CD4-positive, alpha-beta memory T cell (primary cell): Measurements from ENCODE around the gene TAPT1. TPM values are rescaled to one million over a fixed set of nuclear protein-coding genes. Genes with fewer than 3 reads are reported as not detected.
A peak's percentile ranks its signal among the peaks of the same experiment; 100 is the strongest.
"Not testable (repeated sequence)": the region's sequence is repeated elsewhere in the genome, so short reads cannot be mapped to it uniquely, and the experiment has no call there.

Experiments used
- CTCF ChIA-PET: fragments of 350-600 bp; sonication (Branson Sonifier 250); formaldehyde crosslinking; loops from one replicate; lab custom pipeline; 2021; ENCODE audit warnings: inconsistent platforms; ENCODE audit not compliant: partially characterized antibody; lab: Charles Lee
- POLR2A ChIA-PET: fragments of 350-600 bp; sonication (Branson Sonifier 250); formaldehyde crosslinking; loops from one replicate; lab custom pipeline; 2021; ENCODE audit not compliant: partially characterized antibody; lab: Charles Lee
- DNase-seq, 5 donors: peaks; one replicate each; pipeline versions ENCODE4 v3.0.0 to v3.0.0-alpha.2; 2020 to 2022; ENCODE audit warnings: mixed read lengths in 1 of 5
- H3K27ac ChIP-seq: one replicate; pipeline ENCODE4 v1.7.0; 2013; ENCODE audit warnings: low read depth, low read length
- H3K27me3 ChIP-seq: 2 replicates; pipeline ENCODE4 v1.7.0; 2013; ENCODE audit warnings: mild to moderate bottlenecking, low read length, moderate library complexity; ENCODE audit not compliant: insufficient read depth
- H3K36me3 ChIP-seq: 2 replicates; pipeline ENCODE4 v1.7.0; 2013; ENCODE audit warnings: mild to moderate bottlenecking, low read length, moderate library complexity; ENCODE audit not compliant: insufficient read depth
- H3K4me1 ChIP-seq: 2 replicates; pipeline ENCODE4 v1.7.0; 2013; ENCODE audit warnings: mild to moderate bottlenecking, low read length, moderate library complexity; ENCODE audit not compliant: insufficient read depth
- H3K4me3 ChIP-seq, 2 donors: one replicate each; pipeline ENCODE4 v1.7.0; 2013; ENCODE audit warnings: low read length in 2 of 2, mild to moderate bottlenecking in 1 of 2
- H3K9me3 ChIP-seq, 2 donors: one replicate each; pipeline ENCODE4 v1.7.0; 2013; ENCODE audit warnings: low read length in 2 of 2, control low read depth in 1 of 2; ENCODE audit not compliant: control insufficient read depth in 1 of 2
- H3K27ac Mint-ChIP-seq, 7 donors: one replicate each; pipeline ENCODE4 v1.8.0; 2020 to 2021; ENCODE audit warnings: mixed read lengths in 7 of 7, mild to moderate bottlenecking in 6 of 7, inconsistent platforms in 3 of 7, moderate library complexity in 3 of 7
- H3K27me3 Mint-ChIP-seq, 2 donors: one replicate each; pipeline ENCODE4 v1.8.0; 2020 to 2021; ENCODE audit warnings: mixed read lengths in 2 of 2
- H3K36me3 Mint-ChIP-seq, 2 donors: one replicate each; pipeline ENCODE4 v1.8.0; 2020 to 2021; ENCODE audit warnings: mixed read lengths in 2 of 2, inconsistent platforms in 1 of 2, mild to moderate bottlenecking in 1 of 2
- H3K4me1 Mint-ChIP-seq, 4 donors: one replicate each; pipeline ENCODE4 v1.8.0; 2020 to 2021; ENCODE audit warnings: mixed read lengths in 4 of 4, mild to moderate bottlenecking in 1 of 4
- H3K4me3 Mint-ChIP-seq, 8 donors: one replicate each; pipeline ENCODE4 v1.8.0; 2020 to 2021; ENCODE audit warnings: mixed read lengths in 8 of 8, mild to moderate bottlenecking in 7 of 8, moderate library complexity in 6 of 8, inconsistent platforms in 3 of 8
- H3K9me3 Mint-ChIP-seq, 8 donors: one replicate each; pipeline ENCODE4 v1.8.0; 2020 to 2021; ENCODE audit warnings: mixed read lengths in 8 of 8, mild to moderate bottlenecking in 5 of 8, inconsistent platforms in 3 of 8, moderate library complexity in 1 of 8
- intact Hi-C: fragments of 100-400 bp; cut with micrococcal nuclease; formaldehyde crosslinking; loops from one replicate; pipeline ENCODE4 v1.15.1; 2023
- polyA plus RNA-seq, 2 donors: library from polyadenylated mRNA; unstranded; fragments of 300-500 nt; fragmentation: Illumina TruSeq; gene quantifications; one replicate each; pipeline ENCODE4 v1.2.3, GENCODE V29; 2021
- total RNA-seq, 2 experiments: library from RNA; stranded (reverse); gene quantifications; one replicate each; pipeline ENCODE4 v1.2.3, GENCODE V29; 2021

TAPT1 gene
- total RNA-seq: 10 to 100 TPM; 55.1 to 57.5 TPM
- 10 to 100 TPM; 27.0 TPM for polyA plus RNA-seq

DNA sequence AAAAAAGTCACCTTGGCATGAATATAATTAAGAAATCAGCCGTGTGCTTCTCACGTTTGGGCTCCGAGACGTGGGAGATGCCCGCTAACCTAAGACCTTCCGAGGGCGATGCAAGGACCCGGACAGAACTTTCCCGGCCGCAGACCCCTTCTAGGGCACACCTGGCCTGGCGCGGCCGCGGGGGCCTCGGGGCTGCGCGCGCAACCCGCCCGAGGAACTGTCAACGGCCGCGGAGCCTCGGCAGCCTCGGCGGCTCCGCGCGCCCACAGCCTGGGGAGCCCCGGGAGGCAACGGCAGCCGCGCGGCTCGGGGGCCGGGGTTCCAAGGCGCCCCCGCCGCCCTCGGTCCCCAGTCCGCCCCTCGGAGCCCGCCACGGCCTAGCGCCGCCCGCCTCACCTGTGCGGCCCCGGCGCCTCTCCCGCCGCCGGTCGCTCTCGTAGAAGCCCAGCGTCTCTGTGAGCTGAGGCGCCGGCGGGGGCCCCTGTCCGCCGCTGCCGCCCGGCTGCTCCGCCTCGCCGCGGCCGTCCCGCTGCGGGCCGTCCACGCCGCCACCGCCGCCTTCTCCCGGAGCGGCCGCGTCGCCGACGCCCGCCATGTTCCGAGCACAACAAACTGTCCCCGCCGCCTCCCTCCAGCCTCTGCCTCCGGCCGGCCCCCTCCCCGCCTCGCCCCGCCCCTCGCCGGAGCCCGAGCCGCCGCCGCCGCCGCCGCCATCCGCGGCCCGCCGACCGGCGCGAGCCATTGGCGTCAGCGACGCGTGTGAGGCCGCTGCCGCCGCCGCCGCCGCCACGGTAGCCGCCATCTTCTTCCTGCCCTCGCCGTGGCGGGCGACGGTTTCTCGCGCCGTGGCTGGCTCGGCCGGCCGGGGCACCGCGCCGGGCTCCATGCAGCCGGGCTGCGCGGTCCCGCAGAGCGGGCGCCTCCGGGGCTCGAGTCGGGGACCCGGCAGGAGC, at the start of gene TAPT1:
Gene TAPT1 (minus strand): TSS at position 609 of the 953 bp plus-strand sequence. CDS start 14 bp downstream, at position 595.
- Mint-ChIP-seq H3K27ac (peak within 1 kb of the TSS; percentile 96 to 97 (median 96)), H3K27me3 (no peaks in the 10 kb centered on the region), H3K4me3 (peak within 1 kb of the TSS; percentile 92 to 97 (median 93)), H3K36me3 (peaks cover 0 to 13% of the 10 kb centered on the region in 2 donors), H3K4me1 (peaks cover 36 to 72% (median 47%) of the 10 kb centered on the region in 4 donors), H3K9me3 (peaks cover 0 to 4% (median 0%) of the 10 kb centered on the region in 8 donors)
- POLR2A ChIA-PET: interaction anchor here (1.3 to 2.5 kb wide), 3 partner anchors 21 to 1225 kb away, joined by 3 to 6 read pairs (median 6); partner anchors contain the start of gene CPEB2
- Histone ChIP-seq H3K36me3 (no peaks in the 10 kb centered on the region), H3K9me3 (no peaks in the 10 kb centered on the region), H3K27me3 (no peaks in the 10 kb centered on the region), H3K4me1 (peaks cover 50% of the 10 kb centered on the region), H3K27ac (peak within 1 kb of the TSS; percentile 69), H3K4me3 (peak within 1 kb of the TSS; percentile 67 to 97)
- intact Hi-C loops: loop anchor here (2.0 to 10.0 kb wide), 7 partner anchors 37 to 1799 kb away; partner anchors contain the start of genes CD38, CPEB2, DCAF16 and FBXL5
- peak; percentile 70 to 80 (median 72) for DNase-seq
- CTCF ChIA-PET: interaction anchor here (2.0 kb wide), 1 partner anchor 20 kb away, joined by 8 read pairs; no protein-coding TSS in a partner anchor

GRCh38 chr4:16271411-16271810, 45.1 kb upstream of the TAPT1 start:
- intact Hi-C loops: no loop called here
- Histone ChIP-seq H3K4me3 (no peak overlapping the region), H3K27ac (no peak overlapping the region), H3K4me1 (no peaks in the 10 kb centered on the region), H3K9me3 (no peaks in the 10 kb centered on the region), H3K36me3 (no peaks in the 10 kb centered on the region), H3K27me3 (no peaks in the 10 kb centered on the region)
- ChIA-PET POLR2A (no interaction called here), CTCF (no interaction called here)
- no peak for DNase-seq
- Mint-ChIP-seq H3K27ac (no peak overlapping the region), H3K27me3 (peaks cover 3 to 8% of the 10 kb centered on the region in 2 donors), H3K36me3 (peaks cover 2 to 3% of the 10 kb centered on the region in 2 donors), H3K4me3 (no peak overlapping the region), H3K4me1 (no peaks in the 10 kb centered on the region), H3K9me3 (peaks cover 0 to 9% (median 5%) of the 10 kb centered on the region in 8 donors)

- Histone ChIP-seq H3K4me3 (no peak overlapping the region), H3K9me3 (no peaks in the 10 kb centered on the region), H3K27me3 (no peaks in the 10 kb centered on the region), H3K4me1 (no peaks in the 10 kb centered on the region), H3K36me3 (no peaks in the 10 kb centered on the region), H3K27ac (no peak overlapping the region)
- POLR2A ChIA-PET: no interaction called here
- no peaks in the 10 kb centered on the region for H3K36me3 Mint-ChIP-seq
- intact Hi-C loops: no loop called here
- CTCF ChIA-PET: no interaction called here
- no peak overlapping the region for H3K4me3 Mint-ChIP-seq
- H3K9me3 Mint-ChIP-seq: peaks cover 0 to 2% (median 0%) of the 10 kb centered on the region in 8 donors
- peaks cover 0 to 3% of the 10 kb centered on the region in 2 donors for H3K27me3 Mint-ChIP-seq
- no peaks in the 10 kb centered on the region for H3K4me1 Mint-ChIP-seq
- H3K27ac Mint-ChIP-seq: no peak overlapping the region
- DNase-seq: no peak
Measured at GRCh38 chr4:16270454-16271328, 44.4 kb upstream of the TAPT1 start.

GRCh38 chr4:16269742-16270453, 43.6 kb upstream of the TAPT1 start:
- H3K27me3 Mint-ChIP-seq, H3K9me3 ChIP-seq, H3K27ac ChIP-seq, CTCF ChIA-PET, H3K4me3 Mint-ChIP-seq, H3K4me1 Mint-ChIP-seq, H3K4me1 ChIP-seq, H3K4me3 ChIP-seq, H3K36me3 Mint-ChIP-seq, H3K27me3 ChIP-seq, DNase-seq, H3K27ac Mint-ChIP-seq, H3K36me3 ChIP-seq, H3K9me3 Mint-ChIP-seq, POLR2A ChIA-PET: not testable (repeated sequence)
- intact Hi-C loops: loop anchor here (10.0 kb wide), 1 partner anchor 65 kb away; no protein-coding TSS in a partner anchor

DNA sequence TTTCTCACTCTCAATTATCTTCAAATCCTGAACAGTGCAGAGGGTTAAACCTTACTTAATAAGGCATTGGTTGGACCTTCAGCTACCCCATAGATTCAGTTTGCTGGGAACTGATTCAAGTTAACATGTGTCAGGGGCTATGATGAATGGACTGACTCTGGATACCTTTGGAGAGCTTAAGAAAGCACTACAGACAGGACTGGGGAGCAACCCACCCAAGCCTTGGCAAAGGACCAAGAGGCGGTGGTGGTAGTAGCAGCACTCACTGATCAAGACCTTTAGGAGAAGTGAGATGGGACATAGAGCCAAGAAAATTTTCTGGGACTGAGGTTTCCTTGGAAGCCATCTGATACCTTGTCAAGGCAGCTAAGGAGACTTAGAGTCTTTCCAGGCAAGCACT, 43.0 kb upstream of the TAPT1 start:
- no peaks in the 10 kb centered on the region for H3K4me1 Mint-ChIP-seq
- no peaks in the 10 kb centered on the region for H3K27me3 Mint-ChIP-seq
- H3K27ac Mint-ChIP-seq: no peak overlapping the region
- POLR2A ChIA-PET: no interaction called here
- Histone ChIP-seq H3K27me3 (no peaks in the 10 kb centered on the region), H3K27ac (no peak overlapping the region), H3K4me1 (no peaks in the 10 kb centered on the region), H3K36me3 (no peaks in the 10 kb centered on the region), H3K9me3 (no peaks in the 10 kb centered on the region), H3K4me3 (no peak overlapping the region)
- no peak overlapping the region for H3K4me3 Mint-ChIP-seq
- no peak for DNase-seq
- H3K9me3 Mint-ChIP-seq: no peaks in the 10 kb centered on the region
- intact Hi-C loops: loop anchor here (10.0 kb wide), 1 partner anchor 64 kb away; no protein-coding TSS in a partner anchor
- H3K36me3 Mint-ChIP-seq: no peaks in the 10 kb centered on the region
- CTCF ChIA-PET: no interaction called here

- POLR2A ChIA-PET: no interaction called here
Measured at GRCh38 chr4:16268290-16268689, 42.0 kb upstream of the TAPT1 start.

More at GRCh38 chr4:16268290-16268689, 42.0 kb upstream of the TAPT1 start:
- Histone ChIP-seq H3K9me3 (no peaks in the 10 kb centered on the region), H3K4me3 (no peak overlapping the region), H3K4me1 (no peaks in the 10 kb centered on the region), H3K27ac (no peak overlapping the region), H3K27me3 (no peaks in the 10 kb centered on the region), H3K36me3 (no peaks in the 10 kb centered on the region)
- H3K4me3 Mint-ChIP-seq: no peak overlapping the region
- H3K9me3 Mint-ChIP-seq: no peaks in the 10 kb centered on the region
- CTCF ChIA-PET: interaction anchor here (1.4 kb wide), 1 partner anchor 1180 kb away, joined by 4 read pairs; no protein-coding TSS in a partner anchor
- intact Hi-C loops: loop anchor here (10.0 kb wide), 1 partner anchor 63 kb away; no protein-coding TSS in a partner anchor
- H3K27ac Mint-ChIP-seq: peak overlapping the region in 3 of 7 donors; percentile 8 to 59 (median 17)
- no peaks in the 10 kb centered on the region for H3K27me3 Mint-ChIP-seq
- DNase-seq: no peak
- no peaks in the 10 kb centered on the region for H3K36me3 Mint-ChIP-seq
- no peaks in the 10 kb centered on the region for H3K4me1 Mint-ChIP-seq
